GM12875 (cell line): ENCODE measurements around the gene LRRC4C.

ENCODE experiments used
- H3K4me3 ChIP-seq: one replicate; pipeline ENCODE4 v1.5.1; 2011; ENCODE audit warnings: low read depth, low read length, control low read depth
- TF ChIP-seq, protein P1 (sequence below): IDR thresholded peaks from 2 replicates; pipeline ENCODE4 v1.5.1; 2011; ENCODE audit warnings: low read depth, mild to moderate bottlenecking, control low read depth, inconsistent platforms, low read length, moderate library complexity, borderline replicate concordance; ENCODE audit not compliant: insufficient read depth

The LRRC4C gene

DNA sequence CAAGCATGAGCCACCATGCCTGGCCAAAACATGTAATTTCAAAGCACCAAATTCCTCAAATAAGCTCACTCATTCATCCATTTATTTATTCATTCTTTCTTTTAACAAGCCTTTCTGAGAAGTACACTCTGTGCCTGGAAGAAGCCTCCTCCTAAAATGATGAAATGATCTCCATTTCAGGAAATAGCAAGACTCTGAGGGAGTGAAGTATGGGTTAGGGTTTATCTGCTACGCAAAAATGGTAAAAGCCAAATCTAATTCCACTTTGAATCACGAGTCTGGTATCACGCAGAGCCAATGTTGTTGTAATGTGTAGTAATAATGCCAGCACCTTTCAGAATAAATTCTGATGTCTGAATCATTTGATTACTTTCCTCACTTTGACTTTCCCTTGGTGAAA lies 1041.8 kb downstream of the LRRC4C start:
- no peak overlapping the region for H3K4me3 ChIP-seq
- TF ChIP-seq, protein P1, sequence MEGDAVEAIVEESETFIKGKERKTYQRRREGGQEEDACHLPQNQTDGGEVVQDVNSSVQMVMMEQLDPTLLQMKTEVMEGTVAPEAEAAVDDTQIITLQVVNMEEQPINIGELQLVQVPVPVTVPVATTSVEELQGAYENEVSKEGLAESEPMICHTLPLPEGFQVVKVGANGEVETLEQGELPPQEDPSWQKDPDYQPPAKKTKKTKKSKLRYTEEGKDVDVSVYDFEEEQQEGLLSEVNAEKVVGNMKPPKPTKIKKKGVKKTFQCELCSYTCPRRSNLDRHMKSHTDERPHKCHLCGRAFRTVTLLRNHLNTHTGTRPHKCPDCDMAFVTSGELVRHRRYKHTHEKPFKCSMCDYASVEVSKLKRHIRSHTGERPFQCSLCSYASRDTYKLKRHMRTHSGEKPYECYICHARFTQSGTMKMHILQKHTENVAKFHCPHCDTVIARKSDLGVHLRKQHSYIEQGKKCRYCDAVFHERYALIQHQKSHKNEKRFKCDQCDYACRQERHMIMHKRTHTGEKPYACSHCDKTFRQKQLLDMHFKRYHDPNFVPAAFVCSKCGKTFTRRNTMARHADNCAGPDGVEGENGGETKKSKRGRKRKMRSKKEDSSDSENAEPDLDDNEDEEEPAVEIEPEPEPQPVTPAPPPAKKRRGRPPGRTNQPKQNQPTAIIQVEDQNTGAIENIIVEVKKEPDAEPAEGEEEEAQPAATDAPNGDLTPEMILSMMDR, result no peak

DNA sequence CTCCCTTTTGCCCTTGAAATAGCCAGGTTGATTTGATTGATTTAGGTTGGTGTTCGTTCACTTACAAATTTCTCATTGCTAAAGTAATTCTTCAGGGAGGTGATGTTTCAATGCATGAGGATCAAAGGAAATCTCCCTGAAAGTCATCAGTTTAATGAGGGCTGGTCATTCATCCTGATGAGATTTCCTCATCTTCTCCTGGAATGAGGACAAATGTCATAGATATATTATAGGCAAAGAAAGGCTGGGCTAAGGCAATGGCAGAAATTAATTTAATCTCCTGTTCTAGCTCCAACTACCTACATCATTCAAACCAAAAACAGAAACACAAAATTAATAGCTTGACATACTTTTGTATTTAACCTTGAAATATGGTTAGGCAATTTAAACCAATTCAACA lies 1052.1 kb downstream of the LRRC4C start:
- TF ChIP-seq, protein P1, result no peak
- H3K4me3 ChIP-seq, result no peak overlapping the region

DNA sequence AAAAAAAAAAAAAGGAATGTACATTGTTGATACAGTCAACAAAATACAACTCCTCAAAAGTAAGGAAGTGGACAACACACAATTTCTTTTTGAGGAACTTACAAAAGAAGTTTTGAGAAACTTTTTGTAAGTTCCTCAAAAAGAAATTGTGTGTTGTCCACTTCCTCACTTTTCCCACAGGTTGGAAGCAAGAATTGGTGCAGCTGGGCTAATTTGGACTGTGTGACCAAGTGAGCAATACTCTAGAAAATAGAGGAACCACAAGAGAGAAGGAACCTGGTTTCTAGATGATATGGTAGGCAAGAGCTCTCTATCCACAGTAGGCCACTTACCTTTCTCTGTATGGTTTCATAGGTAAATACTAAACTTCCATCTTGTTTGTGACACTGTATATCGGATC lies 1053.8 kb downstream of the LRRC4C start:
- H3K4me3 ChIP-seq, result no peak overlapping the region
- TF ChIP-seq, protein P1, result no peak

DNA sequence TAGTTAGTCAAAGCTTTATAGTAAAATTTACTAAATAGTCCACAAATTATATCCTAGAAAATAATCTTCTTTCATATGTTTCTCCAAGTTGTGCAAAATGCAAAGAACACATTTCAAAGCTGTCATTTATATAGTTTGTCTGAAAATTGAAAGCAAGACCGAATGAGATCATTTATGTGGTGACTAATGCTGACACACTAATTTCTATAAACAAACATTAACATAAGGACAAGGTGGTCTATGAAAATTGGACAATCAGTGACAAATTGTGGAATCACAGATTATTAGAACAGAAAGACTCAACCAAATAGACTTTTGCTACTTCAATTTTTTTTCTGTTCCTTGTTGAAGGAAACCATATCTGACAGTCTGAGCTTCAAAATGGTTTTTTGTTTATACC lies 1056.1 kb downstream of the LRRC4C start:
- TF ChIP-seq, protein P1, result no peak
- H3K4me3 ChIP-seq, result no peak overlapping the region

DNA sequence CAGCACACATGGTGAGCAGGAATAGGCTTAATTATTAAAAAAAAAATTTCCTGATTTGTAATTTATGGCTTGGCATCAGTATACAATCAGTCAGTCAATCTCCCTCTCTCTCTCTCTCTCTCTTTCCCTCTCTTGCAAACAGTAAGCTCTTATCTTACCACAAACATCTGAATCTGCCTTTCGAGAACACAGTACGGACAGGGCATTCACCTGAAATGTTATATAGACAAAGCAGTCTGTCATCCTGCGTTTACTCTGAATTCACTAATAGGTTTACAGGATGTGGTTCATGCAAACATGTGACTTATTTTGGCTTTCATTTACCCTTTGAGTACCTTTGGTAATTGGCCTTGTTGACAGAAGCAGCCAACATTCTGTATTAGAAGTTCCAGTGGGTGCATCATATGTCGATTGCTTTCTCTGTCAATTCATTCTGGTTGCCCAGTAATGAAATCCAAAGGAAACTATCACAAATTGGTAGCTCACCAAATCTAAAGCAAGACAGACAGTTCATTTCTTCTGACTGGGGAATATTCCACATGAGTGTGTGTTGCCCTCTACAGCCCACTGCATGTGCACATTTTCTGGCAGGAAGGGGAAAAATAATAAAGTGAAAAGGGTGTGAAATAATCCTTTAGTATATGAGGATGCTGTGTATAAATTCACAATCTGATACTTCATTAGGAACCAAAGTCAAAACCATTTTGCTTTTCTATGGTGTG lies 1058.2 kb downstream of the LRRC4C start:
- TF ChIP-seq, protein P1, result no peak
- H3K4me3 ChIP-seq, result no peak overlapping the region

DNA sequence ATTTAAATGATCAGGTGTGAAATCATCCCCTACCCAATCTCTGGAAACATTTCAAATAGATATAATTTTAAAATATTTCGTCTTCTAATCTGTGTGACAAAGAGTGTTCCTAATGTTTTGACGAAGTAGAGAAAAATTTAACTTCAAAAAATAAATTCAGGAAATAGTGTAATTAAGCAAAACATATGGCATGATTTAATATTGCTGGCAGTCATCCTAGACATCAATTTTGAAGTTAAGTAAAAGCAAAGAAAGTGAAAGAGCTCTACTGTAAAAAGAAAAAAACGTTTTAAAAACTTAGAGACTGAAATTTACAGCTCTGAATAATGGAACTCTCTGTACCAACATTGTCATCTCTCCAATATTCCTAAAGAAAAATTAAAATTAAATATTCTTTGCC lies 1062.3 kb downstream of the LRRC4C start:
- TF ChIP-seq, protein P1, result no peak
- no peak overlapping the region for H3K4me3 ChIP-seq

DNA sequence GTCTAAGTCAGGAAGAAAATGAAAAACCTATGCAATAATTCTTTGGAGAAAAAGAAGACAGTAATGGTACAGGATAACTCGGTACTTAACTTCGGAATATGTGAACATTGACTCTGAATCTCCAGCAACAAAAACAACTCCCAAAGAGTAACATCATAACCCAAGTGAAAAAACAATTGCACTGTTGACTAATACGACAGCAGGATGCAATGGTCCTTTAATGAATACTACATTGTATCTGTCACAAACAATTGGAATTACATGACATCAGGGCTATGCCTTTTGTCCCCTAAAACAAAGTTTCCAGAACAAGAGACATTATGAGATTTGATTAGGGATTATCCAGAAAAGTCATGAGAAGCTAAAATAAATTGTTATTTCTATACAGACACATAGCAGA lies 1065.9 kb downstream of the LRRC4C start:
- TF ChIP-seq, protein P1, result no peak
- no peak overlapping the region for H3K4me3 ChIP-seq
